Measurements from ENCODE around the gene SF3B6.

The SF3B6 gene

DNA sequence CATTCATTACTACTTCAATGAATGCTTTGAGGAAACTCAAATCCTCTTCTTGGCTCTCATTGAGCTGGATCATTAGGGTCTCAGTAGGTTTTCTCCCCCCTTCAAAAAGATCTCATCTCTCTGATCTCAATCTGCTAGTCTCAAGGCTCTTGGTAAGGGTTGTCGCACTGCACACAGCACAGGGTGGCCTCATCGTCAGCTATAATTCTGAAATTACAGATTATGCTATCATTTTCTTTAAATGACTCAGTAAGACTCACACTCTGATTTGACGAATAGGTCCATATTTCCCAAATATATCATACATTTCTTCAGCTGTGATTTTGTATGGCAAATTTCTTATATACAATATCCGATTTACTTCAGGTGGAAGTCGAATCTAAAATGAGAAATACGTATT lies 2.3 kb downstream of the SF3B6 start:
- DNase-seq (ENCODE audit: low read depth): no peak
- H3K4me3 ChIP-seq (ENCODE audit: low read length): no peak overlapping the region
- TF ChIP-seq, protein P1, sequence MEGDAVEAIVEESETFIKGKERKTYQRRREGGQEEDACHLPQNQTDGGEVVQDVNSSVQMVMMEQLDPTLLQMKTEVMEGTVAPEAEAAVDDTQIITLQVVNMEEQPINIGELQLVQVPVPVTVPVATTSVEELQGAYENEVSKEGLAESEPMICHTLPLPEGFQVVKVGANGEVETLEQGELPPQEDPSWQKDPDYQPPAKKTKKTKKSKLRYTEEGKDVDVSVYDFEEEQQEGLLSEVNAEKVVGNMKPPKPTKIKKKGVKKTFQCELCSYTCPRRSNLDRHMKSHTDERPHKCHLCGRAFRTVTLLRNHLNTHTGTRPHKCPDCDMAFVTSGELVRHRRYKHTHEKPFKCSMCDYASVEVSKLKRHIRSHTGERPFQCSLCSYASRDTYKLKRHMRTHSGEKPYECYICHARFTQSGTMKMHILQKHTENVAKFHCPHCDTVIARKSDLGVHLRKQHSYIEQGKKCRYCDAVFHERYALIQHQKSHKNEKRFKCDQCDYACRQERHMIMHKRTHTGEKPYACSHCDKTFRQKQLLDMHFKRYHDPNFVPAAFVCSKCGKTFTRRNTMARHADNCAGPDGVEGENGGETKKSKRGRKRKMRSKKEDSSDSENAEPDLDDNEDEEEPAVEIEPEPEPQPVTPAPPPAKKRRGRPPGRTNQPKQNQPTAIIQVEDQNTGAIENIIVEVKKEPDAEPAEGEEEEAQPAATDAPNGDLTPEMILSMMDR (IDR thresholded peaks at IDR 0.05; ENCODE audit: insufficient read depth, low read depth, low read length, missing control alignments): no peak

DNA sequence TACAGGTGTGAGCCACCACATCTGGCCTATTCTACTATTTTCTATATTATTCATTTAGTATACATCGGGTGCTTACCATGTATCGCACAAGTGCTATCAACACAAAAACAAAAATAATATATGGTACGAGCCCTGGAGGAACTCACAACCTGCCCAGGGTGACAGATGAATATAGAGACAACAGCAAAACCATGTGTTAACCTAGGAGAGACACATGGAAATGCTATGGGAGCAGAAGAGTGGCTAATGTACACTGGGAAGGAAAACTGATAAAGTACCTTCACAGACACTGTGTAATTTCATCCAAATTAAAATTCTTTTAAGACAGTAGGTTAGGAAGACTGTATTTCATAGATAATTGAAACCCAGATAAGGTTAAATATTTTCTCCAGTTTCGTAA lies 3.9 kb downstream of the SF3B6 start:
- H3K4me3 ChIP-seq (ENCODE audit: low read length): no peak overlapping the region
- TF ChIP-seq, protein P1 (IDR thresholded peaks at IDR 0.05; ENCODE audit: insufficient read depth, low read depth, low read length, missing control alignments): no peak
- no peak for DNase-seq (ENCODE audit: low read depth)

DNA sequence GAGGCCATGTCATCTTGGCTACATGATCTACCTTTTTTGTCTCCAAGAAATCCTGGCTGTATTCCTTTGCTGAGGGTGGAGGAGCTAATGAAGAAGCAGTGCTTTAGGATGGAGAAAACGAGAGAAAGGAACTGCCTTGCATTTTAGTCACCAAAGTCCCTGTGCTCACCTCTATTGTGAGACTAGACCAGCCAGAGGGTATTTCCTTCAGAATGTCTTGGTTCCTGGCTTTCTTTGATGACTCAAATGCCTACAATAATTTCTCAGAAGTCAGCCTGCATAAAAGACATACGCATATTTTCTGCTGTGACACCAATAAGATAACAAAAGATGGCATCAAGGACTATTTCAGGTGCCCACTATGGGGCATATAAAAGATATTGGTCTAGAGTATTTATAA lies 10.8 kb downstream of the SF3B6 start:
- no peak overlapping the region for H3K4me3 ChIP-seq (ENCODE audit: low read length)
- TF ChIP-seq, protein P1 (IDR thresholded peaks at IDR 0.05; ENCODE audit: insufficient read depth, low read depth, low read length, missing control alignments): no peak
- DNase-seq (ENCODE audit: low read depth): no peak

DNA sequence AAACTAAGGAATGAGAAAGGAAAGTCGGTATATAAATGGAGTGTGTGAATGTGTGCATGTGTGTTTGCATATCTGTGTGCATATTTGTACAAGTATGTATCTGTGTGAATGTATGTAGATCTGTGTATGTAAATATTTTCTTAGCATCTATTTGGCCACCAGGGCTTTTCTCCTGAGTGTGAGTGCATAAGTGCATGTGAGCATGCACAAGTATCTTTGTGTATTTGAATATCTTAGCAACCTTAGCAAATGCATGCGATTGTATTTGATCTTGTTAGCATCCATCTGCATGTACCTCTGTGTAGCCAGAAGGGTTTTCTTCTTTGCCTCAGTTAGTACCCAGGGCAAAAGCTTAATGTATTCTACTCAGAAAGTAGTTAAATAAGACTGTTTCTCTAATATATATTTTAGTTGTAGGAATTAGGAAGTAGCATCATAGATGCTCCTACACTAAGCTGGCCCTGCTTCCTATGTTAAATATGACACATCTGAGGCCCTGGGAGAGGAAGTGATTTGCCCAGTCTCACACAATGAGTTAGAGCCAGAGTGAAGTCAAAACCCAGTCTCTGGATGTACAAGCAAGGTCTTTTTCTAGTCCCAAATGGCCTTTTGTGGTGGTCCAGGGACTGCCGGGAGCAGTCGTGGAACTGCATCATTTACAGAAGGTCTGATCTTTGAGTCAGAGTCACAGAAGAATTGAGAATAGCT lies 17.4 kb downstream of the SF3B6 start:
- no peak overlapping the region for H3K4me3 ChIP-seq (ENCODE audit: low read length)
- DNase-seq (ENCODE audit: low read depth): no peak
- TF ChIP-seq, protein P1 (IDR thresholded peaks at IDR 0.05; ENCODE audit: insufficient read depth, low read depth, low read length, missing control alignments): no peak

DNA sequence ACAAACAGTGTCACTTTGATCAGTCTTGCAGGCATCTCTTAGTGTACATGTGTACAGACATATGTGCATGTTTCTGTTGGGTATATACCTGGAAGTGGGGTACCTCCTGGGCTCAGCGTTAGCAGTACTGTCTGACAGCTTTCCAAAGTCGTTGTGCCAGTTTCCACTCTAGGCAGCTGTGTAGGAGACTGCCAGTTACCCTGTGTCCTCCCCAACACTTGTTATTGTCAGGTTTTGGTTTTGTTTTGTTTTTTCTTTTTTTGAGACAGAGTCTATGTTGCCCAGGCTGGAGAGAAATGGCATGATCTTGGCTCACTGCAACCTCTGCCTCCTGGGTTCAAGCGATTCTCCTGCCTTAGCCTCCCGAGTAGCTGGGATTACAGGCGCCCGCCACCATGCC lies 20.4 kb downstream of the SF3B6 start:
- TF ChIP-seq, protein P1 (IDR thresholded peaks at IDR 0.05; ENCODE audit: insufficient read depth, low read depth, low read length, missing control alignments): no peak
- no peak overlapping the region for H3K4me3 ChIP-seq (ENCODE audit: low read length)
- DNase-seq (ENCODE audit: low read depth): no peak

DNA sequence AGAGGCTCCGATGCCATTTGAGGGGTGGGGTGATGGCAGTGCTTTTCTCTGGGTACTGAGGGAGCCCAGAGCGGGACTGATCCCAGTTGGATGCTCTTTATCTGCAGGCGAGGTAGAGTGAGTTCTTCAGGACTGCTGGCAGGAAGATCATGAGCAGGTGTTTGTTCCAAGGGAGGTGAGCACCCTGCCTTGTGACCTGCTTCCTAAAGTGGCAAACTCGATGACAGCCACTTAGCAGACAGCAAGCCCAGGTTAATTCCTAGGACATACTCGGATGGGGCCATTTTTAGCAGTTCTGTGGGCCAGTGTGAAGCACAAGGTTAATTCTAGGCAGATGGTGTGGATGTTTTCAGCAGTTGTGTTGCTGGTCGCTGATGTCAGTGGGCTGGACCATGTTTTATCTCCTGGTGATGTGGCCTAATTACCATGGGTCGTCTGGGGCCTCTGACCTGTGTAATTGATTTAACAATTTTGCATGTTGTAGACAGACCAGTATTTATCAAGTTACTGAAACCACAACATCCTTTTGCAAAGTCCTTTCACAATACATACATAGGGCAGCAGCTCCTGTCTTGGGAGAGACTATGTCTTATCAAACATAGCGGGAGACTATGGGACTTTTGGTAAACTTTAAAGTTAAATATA lies 21.6 kb downstream of the SF3B6 start:
- TF ChIP-seq, protein P1 (IDR thresholded peaks at IDR 0.05; ENCODE audit: insufficient read depth, low read depth, low read length, missing control alignments): no peak
- no peak overlapping the region for H3K4me3 ChIP-seq (ENCODE audit: low read length)
- no peak for DNase-seq (ENCODE audit: low read depth)

DNA sequence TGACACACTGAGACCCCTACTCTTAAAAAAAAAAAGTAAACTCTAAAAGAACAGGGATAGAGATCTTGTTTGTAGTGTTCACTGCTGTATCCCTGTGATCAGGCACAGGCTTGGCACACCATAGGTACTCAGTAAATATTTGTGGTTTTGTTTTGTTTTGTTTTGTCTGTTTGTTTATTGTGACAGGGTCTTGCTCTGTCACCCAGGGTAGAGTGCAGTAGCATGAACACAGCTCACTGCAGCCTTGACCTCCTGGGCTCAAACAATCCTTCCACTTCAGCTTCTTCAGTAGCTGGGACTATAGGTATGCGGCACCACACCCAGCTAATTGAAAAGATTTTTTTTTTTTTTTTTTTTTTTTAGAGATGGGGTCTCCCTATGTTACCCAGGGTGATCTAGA lies 23.2 kb downstream of the SF3B6 start:
- TF ChIP-seq, protein P1 (IDR thresholded peaks at IDR 0.05; ENCODE audit: insufficient read depth, low read depth, low read length, missing control alignments): no peak
- no peak for DNase-seq (ENCODE audit: low read depth)
- H3K4me3 ChIP-seq (ENCODE audit: low read length): no peak overlapping the region

All from epithelial cell of esophagus (primary cell).